Endothelial cell of umbilical vein (primary cell): ENCODE results near the gene P2RY1. TPM values are rescaled to one million over a fixed set of nuclear protein-coding genes. Genes with fewer than 3 reads are reported as not detected.

Experiments
- BruUV-seq: library from RNA; stranded (reverse); fragments of 400-500 nt; replicated peaks from 2 replicates; lab custom pipeline; 2021; lab: Mats Ljungman, UMichigan
- CTCF ChIA-PET: fragments of 300-600, 350-600 bp; sonication (Branson Sonifier 250); formaldehyde crosslinking; loops from one replicate; lab custom pipeline; 2021; ENCODE audit warnings: antibody characterized with exemption, inconsistent platforms; lab: Charles Lee
- POLR2A ChIA-PET: fragments of 300-600, 350-600 bp; sonication (Branson Sonifier 250); formaldehyde crosslinking; loops from one replicate; lab custom pipeline; 2021; ENCODE audit warnings: antibody characterized with exemption, inconsistent platforms; lab: Charles Lee
- DNase-seq: peaks from one replicate; pipeline ENCODE4 v3.0.0-alpha.2; 2011; ENCODE audit warnings: low read depth, low spot score
- FAIRE-seq: peaks from 2 replicates; lab custom pipeline; 2011; peaks lifted over from hg19 to GRCh38; lab: Jason Lieb, UNC
- H2AFZ ChIP-seq: 2 replicates; pipeline ENCODE4 v1.6.0; 2012; ENCODE audit warnings: low read depth, low read length, control low read depth, inconsistent platforms
- H3K27ac ChIP-seq: 2 replicates; pipeline ENCODE4 v1.5.1; 2011; ENCODE audit warnings: low read depth, mild to moderate bottlenecking, control low read depth, low read length, moderate library complexity; ENCODE audit not compliant: insufficient read depth
- H3K27me3 ChIP-seq, 2 experiments: 2 replicates each; pipeline versions ENCODE4 v1.6.0 to v1.6.1; 2011; ENCODE audit warnings: low read length in 2 of 2, mixed read lengths in 1 of 2; ENCODE audit not compliant: control insufficient read depth in 2 of 2, insufficient read depth in 2 of 2
- H3K36me3 ChIP-seq, 2 experiments: 2 replicates in 1 of 2; 3 replicates in 1 of 2; pipeline ENCODE4 v1.5.1; 2011; ENCODE audit warnings: low read length in 2 of 2, mild to moderate bottlenecking in 1 of 2, moderate library complexity in 1 of 2; ENCODE audit not compliant: control insufficient read depth in 2 of 2, insufficient read depth in 2 of 2; ENCODE audit errors: extremely low read depth in 1 of 2
- H3K4me1 ChIP-seq: 3 replicates; pipeline ENCODE4 v1.5.1; 2011; ENCODE audit warnings: mild to moderate bottlenecking, low read length; ENCODE audit not compliant: control insufficient read depth, insufficient read depth; ENCODE audit errors: extremely low read depth
- H3K4me2 ChIP-seq: 2 replicates; pipeline ENCODE4 v1.6.1; 2011; ENCODE audit warnings: low read length, control low read depth, mixed read lengths; ENCODE audit not compliant: insufficient read depth
- H3K4me3 ChIP-seq, 3 experiments: fragments of 200-600 bp in 1 of 3; sonication (generic), shearing (Covaris generic) in 1 of 3; replicated peaks in 1 of 3; 2 replicates each; pipeline ENCODE4 v1.5.1; 2011 to 2016; ENCODE audit warnings: control low read depth in 3 of 3, low read length in 3 of 3, mild to moderate bottlenecking in 2 of 3, inconsistent platforms in 1 of 3, low read depth in 1 of 3, moderate library complexity in 1 of 3; ENCODE audit not compliant: insufficient read depth in 1 of 3
- H3K79me2 ChIP-seq: 2 replicates; pipeline ENCODE4 v1.6.0; 2012; ENCODE audit warnings: low read length, inconsistent platforms; ENCODE audit not compliant: control insufficient read depth, insufficient read depth
- H3K9ac ChIP-seq: replicated peaks from 2 replicates; pipeline ENCODE3; 2011; ENCODE audit warnings: low read length, control low read depth; ENCODE audit not compliant: insufficient read depth; ENCODE audit errors: extremely low read depth
- H3K9me1 ChIP-seq: replicated peaks from 3 replicates; pipeline ENCODE4 v1.6.0; 2011; ENCODE audit warnings: mild to moderate bottlenecking, low read length; ENCODE audit not compliant: control insufficient read depth, insufficient read depth; ENCODE audit errors: extremely low read depth
- H3K9me3 ChIP-seq: replicated peaks from 2 replicates; pipeline ENCODE4 v1.5.1; 2012; ENCODE audit warnings: low read length, inconsistent platforms; ENCODE audit not compliant: control insufficient read depth, insufficient read depth
- H4K20me1 ChIP-seq: replicated peaks from 2 replicates; pipeline ENCODE3; 2011; ENCODE audit warnings: mild to moderate bottlenecking, low read length; ENCODE audit not compliant: control insufficient read depth, insufficient read depth; ENCODE audit errors: extremely low read depth
- EZH2 ChIP-seq: IDR thresholded peaks from 2 replicates; pipeline ENCODE4 v1.6.1; 2012; ENCODE audit warnings: borderline replicate concordance, low read depth, mild to moderate bottlenecking, moderate library complexity, low read length, inconsistent platforms; ENCODE audit not compliant: severe bottlenecking
- FOS ChIP-seq: IDR thresholded peaks from 2 replicates; pipeline ENCODE4 v1.6.1; 2011; ENCODE audit warnings: mild to moderate bottlenecking, low read length, moderate library complexity, borderline replicate concordance; ENCODE audit not compliant: insufficient read depth
- GATA2 ChIP-seq: IDR thresholded peaks from 2 replicates; pipeline ENCODE4 v1.7.0; 2011; ENCODE audit warnings: low read depth, mild to moderate bottlenecking, moderate library complexity, mixed read lengths, low read length; ENCODE audit not compliant: insufficient read length, insufficient read depth
- JUN ChIP-seq: IDR thresholded peaks from 2 replicates; pipeline ENCODE4 v1.6.1; 2011; ENCODE audit warnings: borderline replicate concordance, low read depth; ENCODE audit not compliant: insufficient read length, insufficient read depth
- MYC ChIP-seq: IDR thresholded peaks from one replicate; pipeline ENCODE4 v1.6.1; 2011; ENCODE audit warnings: mild to moderate bottlenecking, low read depth, low read length
- POLR2AphosphoS5 ChIP-seq: IDR thresholded peaks from 2 replicates; pipeline ENCODE4 v1.6.1; 2012; ENCODE audit warnings: low read depth, mild to moderate bottlenecking, control low read depth, low read length, moderate library complexity; ENCODE audit not compliant: insufficient read depth
- dilution Hi-C: fragments of 300-500 bp; cut with MboI; formaldehyde crosslinking; loops from one replicate; pipeline ENCODE4 v1.15.0; 2019; ENCODE audit warnings: low sequenced_read_pairs; ENCODE audit not compliant: extremely low pct_ligation_motif_present
- intact Hi-C: fragments of 100-400 bp; cut with micrococcal nuclease; formaldehyde crosslinking; loops from one replicate; pipeline ENCODE4 v1.10.0; 2022
- polyA plus RNA-seq, 4 experiments: library from polyadenylated mRNA; depleted of rRNA in 3 of 4; stranded (reverse) in 3 of 4; unstranded in 1 of 4; fragments of >200 nt; gene quantifications; 2 replicates each; pipeline versions ENCODE4 v1.2.1 to v1.2.3, GENCODE V29; 2011 to 2012; ENCODE audit warnings: missing spikeins in 1 of 4
- total RNA-seq: library from RNA; stranded (reverse); gene quantifications from 2 replicates; pipeline ENCODE4 v1.2.3, GENCODE V29; 2021
- TF ChIP-seq, protein P1 (sequence below), 2 donors: IDR thresholded peaks; 1 replicate in 1 of 2; 2 replicates in 1 of 2; pipeline ENCODE4 v1.5.1; 2011; ENCODE audit warnings: low read length in 2 of 2, mild to moderate bottlenecking in 2 of 2, moderate library complexity in 2 of 2, control low read depth in 1 of 2, inconsistent platforms in 1 of 2, low read depth in 1 of 2; ENCODE audit not compliant: insufficient read depth in 1 of 2; ENCODE audit errors: extremely low read depth in 1 of 2

P2RY1 gene
- total and polyA plus RNA-seq, 2 donors (not counting 3 experiments of a cell fraction or from before 2014, with no cell fraction given) = 0.81 to 1.7 TPM

DNA sequence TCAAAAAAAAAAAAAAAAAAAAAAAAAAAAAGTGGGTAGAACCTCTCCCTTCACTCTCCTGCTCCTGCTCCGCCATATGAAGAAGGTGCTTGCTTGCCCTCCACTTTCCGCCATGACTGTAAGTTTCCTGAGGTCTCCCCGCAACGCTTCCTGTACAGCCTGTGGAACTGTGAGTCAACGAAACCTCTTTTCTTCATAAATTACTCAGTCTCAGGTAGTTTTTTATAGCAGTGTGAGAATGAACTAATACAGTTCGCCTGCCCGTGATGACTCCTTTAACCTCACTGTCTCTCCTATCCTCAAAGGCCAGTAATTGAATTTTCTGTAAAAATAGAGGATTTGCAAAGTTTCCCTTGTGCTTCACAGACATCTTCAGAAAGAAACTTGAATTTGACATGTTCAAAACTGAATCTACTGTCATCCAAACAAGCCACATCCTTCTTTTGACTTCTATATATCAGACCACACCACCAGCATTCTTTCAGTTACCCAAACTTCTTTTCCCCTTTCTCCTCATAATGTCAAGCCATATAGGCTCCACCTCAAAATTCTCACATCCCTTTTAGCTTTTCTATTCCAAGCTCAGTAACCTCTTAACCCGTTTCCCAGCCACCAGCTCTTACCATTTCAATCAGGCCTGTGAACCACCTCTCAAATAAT, 44.3 kb downstream of the P2RY1 start:
- POLR2A ChIA-PET = no interaction called here

More for the DNA sequence above, 44.3 kb downstream of the P2RY1 start:
- Histone ChIP-seq H2AFZ (no peak overlapping the region), H3K9me3 (no peaks in the 10 kb centered on the region), H3K4me1 (no peaks in the 10 kb centered on the region), H3K4me3 (no peak overlapping the region), H3K9me1 (no peaks in the 10 kb centered on the region), H3K4me2 (no peak overlapping the region), H3K27me3 (no peaks in the 10 kb centered on the region), H3K36me3 (no peaks in the 10 kb centered on the region), H3K27ac (no peak overlapping the region), H3K9ac (no peak overlapping the region), H4K20me1 (no peaks in the 10 kb centered on the region), H3K79me2 (no peaks in the 10 kb centered on the region)
- no TSS peak for BruUV-seq
- dilution Hi-C loops (no loop called here), intact Hi-C loops (no loop called here)
- DNase-seq (no peak), FAIRE-seq (no peak)
- TF ChIP-seq JUN = no peak
- TF ChIP-seq GATA2 = no peak
- TF ChIP-seq, protein P1, sequence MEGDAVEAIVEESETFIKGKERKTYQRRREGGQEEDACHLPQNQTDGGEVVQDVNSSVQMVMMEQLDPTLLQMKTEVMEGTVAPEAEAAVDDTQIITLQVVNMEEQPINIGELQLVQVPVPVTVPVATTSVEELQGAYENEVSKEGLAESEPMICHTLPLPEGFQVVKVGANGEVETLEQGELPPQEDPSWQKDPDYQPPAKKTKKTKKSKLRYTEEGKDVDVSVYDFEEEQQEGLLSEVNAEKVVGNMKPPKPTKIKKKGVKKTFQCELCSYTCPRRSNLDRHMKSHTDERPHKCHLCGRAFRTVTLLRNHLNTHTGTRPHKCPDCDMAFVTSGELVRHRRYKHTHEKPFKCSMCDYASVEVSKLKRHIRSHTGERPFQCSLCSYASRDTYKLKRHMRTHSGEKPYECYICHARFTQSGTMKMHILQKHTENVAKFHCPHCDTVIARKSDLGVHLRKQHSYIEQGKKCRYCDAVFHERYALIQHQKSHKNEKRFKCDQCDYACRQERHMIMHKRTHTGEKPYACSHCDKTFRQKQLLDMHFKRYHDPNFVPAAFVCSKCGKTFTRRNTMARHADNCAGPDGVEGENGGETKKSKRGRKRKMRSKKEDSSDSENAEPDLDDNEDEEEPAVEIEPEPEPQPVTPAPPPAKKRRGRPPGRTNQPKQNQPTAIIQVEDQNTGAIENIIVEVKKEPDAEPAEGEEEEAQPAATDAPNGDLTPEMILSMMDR (IDR thresholded peaks at IDR 0.05; ENCODE audit: extremely low read depth in 1 of 2, insufficient read depth in 1 of 2, low read depth in 1 of 2, low read length in 2 of 2) = no peak
- TF ChIP-seq MYC = no peak
- no peak for TF ChIP-seq EZH2
- TF ChIP-seq FOS = no peak
- no peak for TF ChIP-seq POLR2AphosphoS5
- CTCF ChIA-PET = no interaction called here
